Nephron (organoid): ENCODE measurements around the gene XDH.

Experiments used
- H3K27ac Mint-ChIP-seq, 3 experiments: 2 replicates each; pipeline ENCODE4 v1.8.0; 2020; ENCODE audit warnings: mixed read lengths in 3 of 3, mild to moderate bottlenecking in 2 of 3, moderate library complexity in 1 of 3
- H3K27me3 Mint-ChIP-seq: 2 replicates; pipeline ENCODE4 v1.8.0; 2021; ENCODE audit warnings: low read depth, mild to moderate bottlenecking, moderate library complexity, mixed read lengths
- H3K36me3 Mint-ChIP-seq: 2 replicates; pipeline ENCODE4 v1.8.0; 2020; ENCODE audit warnings: low read depth, mixed read lengths
- H3K4me1 Mint-ChIP-seq: 2 replicates; pipeline ENCODE4 v1.8.0; 2020; ENCODE audit warnings: mixed read lengths
- H3K4me3 Mint-ChIP-seq, 3 experiments: 2 replicates each; pipeline ENCODE4 v1.8.0; 2020; ENCODE audit warnings: mild to moderate bottlenecking in 3 of 3, mixed read lengths in 3 of 3, moderate library complexity in 2 of 3
- H3K9me3 Mint-ChIP-seq: 2 replicates; pipeline ENCODE4 v1.8.0; 2020; ENCODE audit warnings: mixed read lengths
- CTCF ChIP-seq, 3 experiments: fragments of 200-600 bp; sonication (generic); IDR thresholded peaks; one replicate each; pipeline ENCODE4 v1.5.0; 2021; ENCODE audit warnings: antibody characterized with exemption in 3 of 3; ENCODE audit not compliant: unreplicated experiment in 3 of 3

The XDH gene

DNA sequence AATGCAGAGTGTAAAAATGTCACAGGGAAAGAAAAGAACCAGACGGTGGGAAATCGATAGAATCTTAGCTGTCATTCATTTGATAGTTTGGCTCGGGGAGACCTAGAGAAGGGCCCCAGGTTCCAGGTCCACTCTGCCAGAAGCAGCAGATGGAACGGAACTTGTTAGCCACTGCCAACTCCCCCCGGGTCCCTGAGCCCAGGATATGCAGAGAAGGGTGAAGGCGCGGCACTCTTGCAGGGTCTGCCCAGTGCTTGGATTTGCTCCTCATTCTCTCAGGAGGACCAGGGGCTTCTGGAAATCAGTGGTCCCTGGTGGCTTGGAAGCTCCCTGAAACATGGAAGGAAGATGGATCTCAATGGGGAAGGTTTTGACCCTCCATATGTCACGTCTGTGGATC lies 11.6 kb upstream of the XDH start:
- Mint-ChIP-seq H3K4me3 (no peak overlapping the region), H3K9me3 (peaks cover 2% of the 10 kb centered on the region), H3K36me3 (no peaks in the 10 kb centered on the region), H3K27ac (peak overlapping the region in 1 of 3 experiments; percentile 9), H3K27me3 (peaks cover 13% of the 10 kb centered on the region), H3K4me1 (peaks cover 5% of the 10 kb centered on the region)
- TF ChIP-seq CTCF (IDR thresholded peaks at IDR 0.05; ENCODE audit: unreplicated experiment in 3 of 3), result no peak

DNA sequence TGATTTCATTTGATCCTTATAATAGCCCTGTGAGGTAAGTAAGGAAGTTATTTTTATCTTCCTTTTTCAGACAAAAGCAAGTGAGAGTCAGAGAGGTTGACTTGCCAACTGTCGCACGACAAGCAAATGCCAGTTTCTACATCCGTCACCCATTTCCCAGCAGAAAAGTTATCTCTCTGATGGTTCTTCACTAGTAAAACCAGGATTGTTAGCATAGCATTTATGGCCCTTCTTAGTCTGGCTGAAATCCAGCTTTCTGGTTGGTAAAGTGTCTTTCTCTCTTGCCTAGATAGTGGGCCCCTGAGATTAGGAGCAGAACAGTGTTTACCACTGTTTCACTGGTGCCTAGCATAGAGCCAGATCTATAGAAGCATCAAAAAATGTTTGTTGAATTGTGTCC lies 7.1 kb upstream of the XDH start:
- Mint-ChIP-seq H3K27me3 (peaks cover 9% of the 10 kb centered on the region), H3K4me3 (no peak overlapping the region), H3K27ac (peak overlapping the region; percentile 59 to 69 (median 67)), H3K36me3 (no peaks in the 10 kb centered on the region), H3K4me1 (peaks cover 5% of the 10 kb centered on the region), H3K9me3 (peaks cover 12% of the 10 kb centered on the region)
- no peak for TF ChIP-seq CTCF (IDR thresholded peaks at IDR 0.05; ENCODE audit: unreplicated experiment in 3 of 3)

DNA sequence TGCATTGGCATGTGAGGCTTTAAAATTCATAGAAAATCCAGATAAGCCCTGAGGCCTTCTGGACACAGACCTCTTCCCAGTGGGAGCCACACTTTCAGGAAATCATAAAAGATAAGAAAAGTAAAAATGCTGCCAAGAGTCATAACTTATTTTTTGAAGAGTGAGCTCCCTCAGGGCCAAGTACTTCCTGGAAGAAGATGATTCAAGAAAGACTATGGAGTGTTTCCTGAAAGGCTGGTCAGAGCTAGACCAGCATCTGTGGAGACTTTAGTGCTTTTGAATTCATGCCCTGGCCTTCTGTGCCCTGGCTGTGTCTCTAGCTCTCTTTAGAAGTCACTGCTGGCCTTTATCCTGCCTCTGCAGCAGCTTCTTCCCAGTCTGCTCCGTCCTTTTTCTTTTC lies 6.4 kb upstream of the XDH start:
- H3K27me3 Mint-ChIP-seq, result peaks cover 9% of the 10 kb centered on the region
- H3K9me3 Mint-ChIP-seq, result peaks cover 12% of the 10 kb centered on the region
- H3K27ac Mint-ChIP-seq, result peak overlapping the region; percentile 59 to 69 (median 67)
- no peak overlapping the region for H3K4me3 Mint-ChIP-seq
- TF ChIP-seq CTCF (IDR thresholded peaks at IDR 0.05; ENCODE audit: unreplicated experiment in 3 of 3), result no peak
- peaks cover 3% of the 10 kb centered on the region for H3K4me1 Mint-ChIP-seq
- no peaks in the 10 kb centered on the region for H3K36me3 Mint-ChIP-seq

- TF ChIP-seq CTCF (IDR thresholded peaks at IDR 0.05; ENCODE audit: unreplicated experiment in 3 of 3), result no peak
- Mint-ChIP-seq H3K27ac (no peak overlapping the region), H3K4me1 (peaks cover 3% of the 10 kb centered on the region), H3K9me3 (peaks cover 12% of the 10 kb centered on the region), H3K27me3 (peaks cover 23% of the 10 kb centered on the region), H3K4me3 (no peak overlapping the region), H3K36me3 (no peaks in the 10 kb centered on the region)
Measured at GRCh38 chr2:31419386-31419785, 4.8 kb upstream of the XDH start.

- peaks cover 10% of the 10 kb centered on the region for H3K9me3 Mint-ChIP-seq
- TF ChIP-seq CTCF (IDR thresholded peaks at IDR 0.05; ENCODE audit: unreplicated experiment in 3 of 3), result no peak
- no peaks in the 10 kb centered on the region for H3K36me3 Mint-ChIP-seq
- H3K27me3 Mint-ChIP-seq, result peaks cover 27% of the 10 kb centered on the region
- H3K4me3 Mint-ChIP-seq, result no peak overlapping the region
- no peak overlapping the region for H3K27ac Mint-ChIP-seq
- peaks cover under 1% of the 10 kb centered on the region for H3K4me1 Mint-ChIP-seq
Measured at GRCh38 chr2:31415421-31415820, 879 bp upstream of the XDH start.

DNA sequence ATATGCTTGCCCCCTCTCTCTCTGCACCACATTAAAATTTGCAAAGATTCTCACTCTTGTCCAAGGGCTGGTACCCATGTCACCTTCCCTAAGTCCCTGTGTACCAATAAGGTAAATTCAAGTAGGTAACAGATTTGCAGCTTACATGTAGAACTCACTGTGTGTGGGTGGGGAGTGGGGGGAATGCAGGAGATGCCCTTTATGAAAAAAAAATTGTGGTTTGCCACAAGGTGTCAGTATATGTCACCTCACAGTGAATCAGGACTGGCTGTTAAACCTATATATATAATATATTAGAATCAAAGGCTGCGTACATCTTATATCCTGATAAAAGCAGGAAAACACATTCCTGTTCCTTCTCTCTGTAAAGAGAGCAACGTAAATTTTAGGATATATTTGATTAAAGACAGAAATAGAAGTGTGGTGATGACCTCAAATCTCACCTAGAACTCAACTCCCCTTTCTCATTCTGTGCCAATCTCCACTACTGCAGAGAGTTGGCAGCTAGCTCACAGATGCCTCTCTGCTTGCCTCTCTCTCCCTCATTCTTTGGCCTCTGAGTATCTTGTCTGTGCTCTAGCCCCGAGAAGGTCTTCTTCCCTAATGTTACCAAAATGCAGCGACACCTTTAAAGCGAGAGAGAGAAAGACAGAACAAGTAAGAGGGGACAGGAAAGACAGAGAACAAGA lies 536 bp downstream of the XDH start:
- TF ChIP-seq CTCF (IDR thresholded peaks at IDR 0.05; ENCODE audit: unreplicated experiment in 3 of 3), result peak in 1 of 3 experiments; percentile 29
- Mint-ChIP-seq H3K4me1 (no peaks in the 10 kb centered on the region), H3K27ac (no peak overlapping the region), H3K9me3 (peaks cover 3% of the 10 kb centered on the region), H3K4me3 (no peak overlapping the region), H3K27me3 (peaks cover 31% of the 10 kb centered on the region), H3K36me3 (no peaks in the 10 kb centered on the region)
